ENCODE data around the gene PPARG.

PPARG gene

GRCh38 chr3:12460127-12460526 is 171.3 kb downstream of the PPARG start:
- no peak overlapping the region for H3K9ac ChIP-seq (ENCODE audit: low read length in 5 of 5)

GRCh38 chr3:12461097-12461649 is 172.3 kb downstream of the PPARG start:
- H3K9me3 ChIP-seq (ENCODE audit: control insufficient read depth in 5 of 5, low read length in 5 of 5): no peaks in the 10 kb centered on the region
- no peaks in the 10 kb centered on the region for H3K27me3 ChIP-seq (ENCODE audit: control insufficient read depth in 5 of 5, insufficient read depth in 4 of 5, low read length in 5 of 5)
- H3K36me3 ChIP-seq (ENCODE audit: control insufficient read depth in 5 of 5, insufficient read depth in 5 of 5, low read length in 5 of 5): peaks cover 0 to 6% (median 3%) of the 10 kb centered on the region in 5 donors
- peaks cover 2 to 63% (median 41%) of the 10 kb centered on the region in 5 donors for H3K4me1 ChIP-seq (ENCODE audit: control insufficient read depth in 5 of 5, insufficient read depth in 5 of 5, low read length in 5 of 5)
- H3K4me3 ChIP-seq (ENCODE audit: low read depth in 1 of 5, low read length in 5 of 5): no peak overlapping the region
- peak overlapping the region; percentile 88 for H3K27ac ChIP-seq (ENCODE audit: low read depth, low read length)
- H3K9ac ChIP-seq (ENCODE audit: low read length in 5 of 5): no peak overlapping the region

More at GRCh38 chr3:12460127-12460526, 171.3 kb downstream of the PPARG start:
- H3K4me3 ChIP-seq (ENCODE audit: low read depth in 1 of 5, low read length in 5 of 5): no peak overlapping the region
- H3K27ac ChIP-seq (ENCODE audit: low read depth, low read length): peak overlapping the region; percentile 88
- no peaks in the 10 kb centered on the region for H3K9me3 ChIP-seq (ENCODE audit: control insufficient read depth in 5 of 5, low read length in 5 of 5)
- H3K4me1 ChIP-seq (ENCODE audit: control insufficient read depth in 5 of 5, insufficient read depth in 5 of 5, low read length in 5 of 5): peaks cover 2 to 57% (median 35%) of the 10 kb centered on the region in 5 donors
- H3K36me3 ChIP-seq (ENCODE audit: control insufficient read depth in 5 of 5, insufficient read depth in 5 of 5, low read length in 5 of 5): peaks cover 0 to 7% (median 3%) of the 10 kb centered on the region in 5 donors
- no peaks in the 10 kb centered on the region for H3K27me3 ChIP-seq (ENCODE audit: control insufficient read depth in 5 of 5, insufficient read depth in 4 of 5, low read length in 5 of 5)

GRCh38 chr3:12462159-12462947 is 173.5 kb downstream of the PPARG start:
- Histone ChIP-seq H3K4me1 (ENCODE audit: control insufficient read depth in 5 of 5, insufficient read depth in 5 of 5, low read length in 5 of 5) (peaks cover 2 to 63% (median 41%) of the 10 kb centered on the region in 5 donors), H3K4me3 (ENCODE audit: low read depth in 1 of 5, low read length in 5 of 5) (peak overlapping the region in 1 of 5 donors; percentile 20), H3K9ac (ENCODE audit: low read length in 5 of 5) (no peak overlapping the region), H3K27me3 (ENCODE audit: control insufficient read depth in 5 of 5, insufficient read depth in 4 of 5, low read length in 5 of 5) (no peaks in the 10 kb centered on the region), H3K36me3 (ENCODE audit: control insufficient read depth in 5 of 5, insufficient read depth in 5 of 5, low read length in 5 of 5) (no peaks in the 10 kb centered on the region), H3K9me3 (ENCODE audit: control insufficient read depth in 5 of 5, low read length in 5 of 5) (no peaks in the 10 kb centered on the region), H3K27ac (ENCODE audit: low read depth, low read length) (peak overlapping the region; percentile 88)

GRCh38 chr3:12463686-12464085 is 174.8 kb downstream of the PPARG start:
- H3K27ac ChIP-seq (ENCODE audit: low read depth, low read length): peak overlapping the region; percentile 88
- no peak overlapping the region for H3K9ac ChIP-seq (ENCODE audit: low read length in 5 of 5)
- H3K4me1 ChIP-seq (ENCODE audit: control insufficient read depth in 5 of 5, insufficient read depth in 5 of 5, low read length in 5 of 5): peaks cover 2 to 59% (median 41%) of the 10 kb centered on the region in 5 donors
- H3K36me3 ChIP-seq (ENCODE audit: control insufficient read depth in 5 of 5, insufficient read depth in 5 of 5, low read length in 5 of 5): no peaks in the 10 kb centered on the region
- H3K27me3 ChIP-seq (ENCODE audit: control insufficient read depth in 5 of 5, insufficient read depth in 4 of 5, low read length in 5 of 5): no peaks in the 10 kb centered on the region
- H3K4me3 ChIP-seq (ENCODE audit: low read depth in 1 of 5, low read length in 5 of 5): no peak overlapping the region
- no peaks in the 10 kb centered on the region for H3K9me3 ChIP-seq (ENCODE audit: control insufficient read depth in 5 of 5, low read length in 5 of 5)

- peaks cover 2 to 54% (median 38%) of the 10 kb centered on the region in 5 donors for H3K4me1 ChIP-seq (ENCODE audit: control insufficient read depth in 5 of 5, insufficient read depth in 5 of 5, low read length in 5 of 5)
- H3K27me3 ChIP-seq (ENCODE audit: control insufficient read depth in 5 of 5, insufficient read depth in 4 of 5, low read length in 5 of 5): no peaks in the 10 kb centered on the region
- H3K4me3 ChIP-seq (ENCODE audit: low read depth in 1 of 5, low read length in 5 of 5): no peak overlapping the region
- peak overlapping the region; percentile 88 for H3K27ac ChIP-seq (ENCODE audit: low read depth, low read length)
- no peak overlapping the region for H3K9ac ChIP-seq (ENCODE audit: low read length in 5 of 5)
- H3K9me3 ChIP-seq (ENCODE audit: control insufficient read depth in 5 of 5, low read length in 5 of 5): no peaks in the 10 kb centered on the region
- H3K36me3 ChIP-seq (ENCODE audit: control insufficient read depth in 5 of 5, insufficient read depth in 5 of 5, low read length in 5 of 5): no peaks in the 10 kb centered on the region
Observed at GRCh38 chr3:12464181-12464580, 175.3 kb downstream of the PPARG start.

- Histone ChIP-seq H3K4me1 (ENCODE audit: control insufficient read depth in 5 of 5, insufficient read depth in 5 of 5, low read length in 5 of 5) (peaks cover 2 to 43% (median 32%) of the 10 kb centered on the region in 5 donors), H3K36me3 (ENCODE audit: control insufficient read depth in 5 of 5, insufficient read depth in 5 of 5, low read length in 5 of 5) (no peaks in the 10 kb centered on the region), H3K9me3 (ENCODE audit: control insufficient read depth in 5 of 5, low read length in 5 of 5) (no peaks in the 10 kb centered on the region), H3K4me3 (ENCODE audit: low read depth in 1 of 5, low read length in 5 of 5) (no peak overlapping the region), H3K9ac (ENCODE audit: low read length in 5 of 5) (no peak overlapping the region), H3K27ac (ENCODE audit: low read depth, low read length) (no peak overlapping the region), H3K27me3 (ENCODE audit: control insufficient read depth in 5 of 5, insufficient read depth in 4 of 5, low read length in 5 of 5) (no peaks in the 10 kb centered on the region)
Observed at GRCh38 chr3:12465151-12465835, 176.4 kb downstream of the PPARG start.

GRCh38 chr3:12465836-12466225 is 177.0 kb downstream of the PPARG start:
- Histone ChIP-seq H3K27me3 (ENCODE audit: control insufficient read depth in 5 of 5, insufficient read depth in 4 of 5, low read length in 5 of 5) (no peaks in the 10 kb centered on the region), H3K4me3 (ENCODE audit: low read depth in 1 of 5, low read length in 5 of 5) (no peak overlapping the region), H3K9ac (ENCODE audit: low read length in 5 of 5) (no peak overlapping the region), H3K36me3 (ENCODE audit: control insufficient read depth in 5 of 5, insufficient read depth in 5 of 5, low read length in 5 of 5) (peaks cover 0 to 1% (median under 1%) of the 10 kb centered on the region in 5 donors), H3K27ac (ENCODE audit: low read depth, low read length) (no peak overlapping the region), H3K4me1 (ENCODE audit: control insufficient read depth in 5 of 5, insufficient read depth in 5 of 5, low read length in 5 of 5) (peaks cover 2 to 41% (median 30%) of the 10 kb centered on the region in 5 donors), H3K9me3 (ENCODE audit: control insufficient read depth in 5 of 5, low read length in 5 of 5) (no peaks in the 10 kb centered on the region)

- peaks cover 0 to 11% (median 7%) of the 10 kb centered on the region in 5 donors for H3K36me3 ChIP-seq (ENCODE audit: control insufficient read depth in 5 of 5, insufficient read depth in 5 of 5, low read length in 5 of 5)
- no peaks in the 10 kb centered on the region for H3K27me3 ChIP-seq (ENCODE audit: control insufficient read depth in 5 of 5, insufficient read depth in 4 of 5, low read length in 5 of 5)
- no peaks in the 10 kb centered on the region for H3K9me3 ChIP-seq (ENCODE audit: control insufficient read depth in 5 of 5, low read length in 5 of 5)
- no peak overlapping the region for H3K27ac ChIP-seq (ENCODE audit: low read depth, low read length)
- H3K4me1 ChIP-seq (ENCODE audit: control insufficient read depth in 5 of 5, insufficient read depth in 5 of 5, low read length in 5 of 5): peaks cover 0 to 24% (median 17%) of the 10 kb centered on the region in 5 donors
- no peak overlapping the region for H3K9ac ChIP-seq (ENCODE audit: low read length in 5 of 5)
- H3K4me3 ChIP-seq (ENCODE audit: low read depth in 1 of 5, low read length in 5 of 5): no peak overlapping the region
Observed at GRCh38 chr3:12467746-12468145, 178.9 kb downstream of the PPARG start.

GRCh38 chr3:12468276-12468675 is 179.4 kb downstream of the PPARG start:
- Histone ChIP-seq H3K36me3 (ENCODE audit: control insufficient read depth in 5 of 5, insufficient read depth in 5 of 5, low read length in 5 of 5) (peaks cover 0 to 11% (median 7%) of the 10 kb centered on the region in 5 donors), H3K4me3 (ENCODE audit: low read depth in 1 of 5, low read length in 5 of 5) (no peak overlapping the region), H3K9ac (ENCODE audit: low read length in 5 of 5) (no peak overlapping the region), H3K4me1 (ENCODE audit: control insufficient read depth in 5 of 5, insufficient read depth in 5 of 5, low read length in 5 of 5) (peaks cover 0 to 25% (median 19%) of the 10 kb centered on the region in 5 donors), H3K9me3 (ENCODE audit: control insufficient read depth in 5 of 5, low read length in 5 of 5) (no peaks in the 10 kb centered on the region), H3K27ac (ENCODE audit: low read depth, low read length) (no peak overlapping the region), H3K27me3 (ENCODE audit: control insufficient read depth in 5 of 5, insufficient read depth in 4 of 5, low read length in 5 of 5) (no peaks in the 10 kb centered on the region)

GRCh38 chr3:12468757-12469156 is 179.9 kb downstream of the PPARG start:
- Histone ChIP-seq H3K9ac (ENCODE audit: low read length in 5 of 5) (no peak overlapping the region), H3K4me3 (ENCODE audit: low read depth in 1 of 5, low read length in 5 of 5) (no peak overlapping the region), H3K27ac (ENCODE audit: low read depth, low read length) (no peak overlapping the region), H3K4me1 (ENCODE audit: control insufficient read depth in 5 of 5, insufficient read depth in 5 of 5, low read length in 5 of 5) (peaks cover 0 to 25% (median 19%) of the 10 kb centered on the region in 5 donors), H3K27me3 (ENCODE audit: control insufficient read depth in 5 of 5, insufficient read depth in 4 of 5, low read length in 5 of 5) (no peaks in the 10 kb centered on the region), H3K9me3 (ENCODE audit: control insufficient read depth in 5 of 5, low read length in 5 of 5) (no peaks in the 10 kb centered on the region), H3K36me3 (ENCODE audit: control insufficient read depth in 5 of 5, insufficient read depth in 5 of 5, low read length in 5 of 5) (peaks cover 0 to 11% (median 7%) of the 10 kb centered on the region in 5 donors)
